ENCODE measurements around the gene GNL3L.
"Not testable (repeated sequence)": the region's sequence is repeated elsewhere in the genome, so short reads cannot be mapped to it uniquely, and the experiment has no call there.

The GNL3L gene

GRCh38 chrX:54529552-54530356 is at the start of gene GNL3L:
TSS of gene GNL3L (plus strand) at chrX:54530219. CDS start at chrX:54532567, 2,348 bp downstream.
- DNase-seq: peak; percentile 69

- DNase-seq: no peak
Observed at GRCh38 chrX:54482839-54483593, 47.0 kb upstream of the GNL3L start.

- DNase-seq: no peak
Observed at GRCh38 chrX:54483946-54484345, 46.1 kb upstream of the GNL3L start.

GRCh38 chrX:54484666-54485065 is 45.4 kb upstream of the GNL3L start:
- DNase-seq: no peak

- not testable (repeated sequence) for DNase-seq
Observed at GRCh38 chrX:54489819-54490218, 40.2 kb upstream of the GNL3L start.

GRCh38 chrX:54492340-54492739 is 37.7 kb upstream of the GNL3L start:
- DNase-seq: no peak

GRCh38 chrX:54494166-54494988 is 35.6 kb upstream of the GNL3L start:
- no peak for DNase-seq

- no peak for DNase-seq
Observed at GRCh38 chrX:54494989-54495813, 34.8 kb upstream of the GNL3L start.

- peak; percentile 24 for DNase-seq
Observed at GRCh38 chrX:54495814-54496516, 34.1 kb upstream of the GNL3L start, which contains the start of gene FGD1. TSS of gene FGD1 (minus strand) at chrX:54496234. CDS start at chrX:54495432, 802 bp downstream.

- no peak for DNase-seq
Observed at GRCh38 chrX:54496517-54496852, 33.5 kb upstream of the GNL3L start.

GRCh38 chrX:54496936-54497335 is 33.1 kb upstream of the GNL3L start:
- no peak for DNase-seq

- DNase-seq: no peak
Observed at GRCh38 chrX:54509400-54509799, 20.6 kb upstream of the GNL3L start.

GRCh38 chrX:54529151-54529550 is 868 bp upstream of the GNL3L start:
- no peak for DNase-seq

- DNase-seq: no peak
Observed at GRCh38 chrX:54530357-54530900, 410 bp downstream of the GNL3L start.

- no peak for DNase-seq
Observed at GRCh38 chrX:54534271-54534670, 4.3 kb downstream of the GNL3L start.

GRCh38 chrX:54540289-54540688 is 10.3 kb downstream of the GNL3L start:
- no peak for DNase-seq

- DNase-seq: not testable (repeated sequence)
Observed at GRCh38 chrX:54542239-54542638, 12.2 kb downstream of the GNL3L start.

- DNase-seq: no peak
Observed at GRCh38 chrX:54550821-54551220, 20.8 kb downstream of the GNL3L start.

- DNase-seq: no peak
Observed at GRCh38 chrX:54551801-54552200, 21.8 kb downstream of the GNL3L start.

- DNase-seq: not testable (repeated sequence)
Observed at GRCh38 chrX:54555006-54555405, 25.0 kb downstream of the GNL3L start.

GRCh38 chrX:54560411-54560810 is 30.4 kb downstream of the GNL3L start:
- no peak for DNase-seq

Measured in NCI-H774 (cell line).